K562 (cell line): Measurements from ENCODE around the gene PHF21A. TPM values are rescaled to one million over a fixed set of nuclear protein-coding genes. Genes with fewer than 3 reads are reported as not detected.

Source experiments
- CCAR2 ChIP-seq: fragments of 200-400 bp; formaldehyde crosslinking; IDR thresholded peaks from 2 replicates; pipeline ENCODE4 v1.6.1; 2017; ENCODE audit warnings: mild to moderate bottlenecking, low read depth, low read length
- CXXC5 ChIP-seq: fragments of 250-450 bp; sonication (Bioruptor Pico); IDR thresholded peaks from 2 replicates; pipeline ENCODE4 v1.8.0; 2022; ENCODE audit warnings: inconsistent platforms, mild to moderate bottlenecking, moderate library complexity
- FOXJ3 ChIP-seq: sonication (generic); formaldehyde crosslinking; IDR thresholded peaks from 2 replicates; pipeline ENCODE4 v1.4.0; 2020; ENCODE audit warnings: mild to moderate bottlenecking, missing genetic modification reagents
- FOXM1 ChIP-seq, 2 experiments: fragments of 450-650 bp in 1 of 2; sonication (generic) in 1 of 2; formaldehyde crosslinking in 1 of 2; IDR thresholded peaks; 2 replicates each; pipeline versions ENCODE4 v1.6.1 to v1.9.0; 2017 to 2022; ENCODE audit warnings: low read depth in 2 of 2, mild to moderate bottlenecking in 2 of 2, missing genetic modification reagents in 1 of 2, moderate library complexity in 1 of 2
- HMG20B ChIP-seq: fragments of 250-450 bp; sonication (Bioruptor Pico); IDR thresholded peaks from 2 replicates; pipeline ENCODE4 v1.5.0; 2021; ENCODE audit warnings: mild to moderate bottlenecking
- KHSRP ChIP-seq: fragments of 450-650 bp; IDR thresholded peaks from 2 replicates; pipeline ENCODE4 v1.6.1; 2017
- KLF13 ChIP-seq: fragments of 450-650 bp; IDR thresholded peaks from 2 replicates; pipeline ENCODE4 v1.6.1; 2016; ENCODE audit warnings: missing genetic modification characterization, low read depth, mild to moderate bottlenecking, missing compliant biosample characterization, moderate library complexity, borderline replicate concordance
- MYBL2 ChIP-seq, 2 experiments: fragments of 450-650 bp in 1 of 2; sonication (generic) in 1 of 2; formaldehyde crosslinking in 1 of 2; IDR thresholded peaks; 2 replicates each; pipeline versions ENCODE4 v1.6.1 to v1.8.1; 2017 to 2022; ENCODE audit warnings: borderline replicate concordance in 1 of 2, inconsistent platforms in 1 of 2, low read depth in 1 of 2, mild to moderate bottlenecking in 1 of 2, missing genetic modification reagents in 1 of 2, moderate library complexity in 1 of 2
- NFE2 ChIP-seq: IDR thresholded peaks from 2 replicates; pipeline ENCODE4 v1.6.1; 2014; ENCODE audit warnings: antibody characterized with exemption, low read depth
- RBM39 ChIP-seq: fragments of 200-400 bp; formaldehyde crosslinking; optimal IDR thresholded peaks from 2 replicates; pipeline ENCODE3; 2018; ENCODE audit warnings: low read depth, low read length
- RNF2 ChIP-seq: sonication (generic); IDR thresholded peaks from 2 replicates; pipeline ENCODE4 v1.6.1; 2016
- SMC3 ChIP-seq: conservative IDR thresholded peaks from 2 replicates; pipeline ENCODE4 v1.6.1; 2011; ENCODE audit warnings: low read depth, low read length, improper control_type of control experiment; ENCODE audit not compliant: insufficient read depth
- ZNF12 ChIP-seq: sonication (generic); formaldehyde crosslinking; IDR thresholded peaks from 2 replicates; pipeline ENCODE4 v1.4.0; 2020; ENCODE audit warnings: mild to moderate bottlenecking, missing genetic modification reagents
- ZNF174 ChIP-seq: fragments of 250-450 bp; sonication (Bioruptor Pico); IDR thresholded peaks from 2 replicates; pipeline ENCODE4 v1.4.0; 2020; ENCODE audit warnings: mild to moderate bottlenecking
- ZNF282 ChIP-seq: sonication (generic); formaldehyde crosslinking; IDR thresholded peaks from 2 replicates; pipeline ENCODE4 v1.8.1; 2023; ENCODE audit warnings: missing genetic modification reagents
- ZNF551 ChIP-seq: fragments of 250-450 bp; sonication (Bioruptor Pico); IDR thresholded peaks from 2 replicates; pipeline ENCODE4 v1.5.0; 2021; ENCODE audit warnings: mild to moderate bottlenecking, moderate library complexity
- ZNF77 ChIP-seq: fragments of 250-450 bp; sonication (Bioruptor Pico); IDR thresholded peaks from 2 replicates; pipeline ENCODE4 v1.5.0; 2020
- polyA plus RNA-seq, 8 experiments: library from polyadenylated mRNA; depleted of rRNA in 4 of 8; stranded (reverse) in 5 of 8; unstranded in 3 of 8; fragments of >200 nt; fragmentation: Nextera tagmentation in 2 of 8; fragmentation: Illumina TruSeq in 1 of 8; extraction: Ambion mirVana in 2 of 8; extraction: Trizol in 1 of 8; gene quantifications; 2 replicates each; pipeline versions ENCODE4 v1.2.1 to v1.2.3, GENCODE V29; 2011 to 2014; ENCODE audit warnings: inconsistent platforms in 1 of 8, missing spikeins in 1 of 8
- total RNA-seq, 7 experiments: library from RNA; depleted of rRNA in 6 of 7; stranded (reverse); fragments of >200 nt in 6 of 7; fragmentation: Illumina TruSeq in 2 of 7; extraction: Trizol in 2 of 7; gene quantifications; 2 replicates each; pipeline versions ENCODE4 v1.2.1 to v1.2.3, GENCODE V29; 2011 to 2021; ENCODE audit warnings: low replicate concordance in 1 of 7
- TF ChIP-seq, protein P1 (sequence below): fragments of 200-600 bp; sonication (generic); IDR thresholded peaks from one replicate; pipeline ENCODE4 v1.6.1; 2012; ENCODE audit warnings: mild to moderate bottlenecking, low read depth, low read length, inconsistent platforms

The PHF21A gene
- total and polyA plus RNA-seq, 9 of the 15 experiments (the other 6 are each of a cell fraction or from before 2014, with no cell fraction given): 1.5 to 32.4 (median 10.7) TPM

DNA sequence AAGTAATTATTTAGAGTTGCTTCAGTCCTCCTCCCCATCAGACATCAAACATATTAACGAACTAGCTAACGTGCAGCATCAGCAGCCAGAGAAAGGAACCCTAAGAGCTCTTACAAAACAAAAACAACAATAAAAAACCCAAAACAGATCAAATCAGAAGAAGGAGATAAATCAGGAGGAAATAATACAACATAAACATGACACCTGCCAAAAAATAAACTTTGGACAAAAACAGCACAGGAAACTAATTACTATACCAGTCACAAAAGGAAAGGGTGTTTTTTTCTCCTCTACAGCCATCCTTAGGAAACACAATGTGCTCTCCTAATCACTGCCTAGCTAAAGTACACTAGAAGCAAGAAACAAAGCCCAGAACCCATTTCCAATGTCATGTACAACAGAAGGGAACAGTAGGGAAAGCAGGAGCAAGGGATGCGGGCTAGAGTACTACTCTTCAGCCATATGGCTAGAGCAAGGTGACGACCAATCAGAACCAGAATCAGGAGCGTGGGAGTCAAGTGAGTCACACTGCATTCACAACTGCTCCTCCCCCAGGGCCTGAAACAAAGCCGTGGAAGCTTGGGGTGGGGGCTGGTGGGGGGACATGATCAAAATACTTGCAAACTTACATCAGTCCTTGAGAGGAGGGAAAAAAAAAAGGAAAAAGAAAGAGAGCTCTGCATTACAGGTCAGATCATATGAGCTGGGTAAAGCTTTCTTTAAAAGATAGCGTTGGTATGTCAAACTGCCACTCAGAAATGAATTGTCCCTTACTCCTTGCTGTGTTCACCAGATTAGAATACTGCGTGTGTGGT is 138.4 kb downstream of the PHF21A start (continued):
- TF ChIP-seq FOXJ3 (CRISPR knock-in tag) (no peak), SMC3 (no peak), CXXC5 (CRISPR knock-in tag) (peak; percentile 68), ZNF77 (CRISPR knock-in tag) (no peak), FOXM1 (IDR thresholded peaks at IDR 0.05; ENCODE audit: low read depth) (peak; percentile 74), FOXM1 (CRISPR knock-in tag; IDR thresholded peaks at IDR 0.05; ENCODE audit: low read depth) (no peak), ZNF174 (CRISPR knock-in tag) (no peak), ZNF282 (CRISPR knock-in tag) (no peak), RBM39 (no peak), ZNF551 (no peak), ZNF12 (CRISPR knock-in tag) (no peak), CCAR2 (no peak), MYBL2 (IDR thresholded peaks at IDR 0.05; ENCODE audit: low read depth) (no peak), MYBL2 (CRISPR knock-in tag; IDR thresholded peaks at IDR 0.05; ENCODE audit: borderline replicate concordance) (no peak), KLF13 (tag) (no peak), NFE2 (no peak), KHSRP (no peak), RNF2 (peak; percentile 53; the same call in 1 of the 2 replicates), HMG20B (no peak)
- TF ChIP-seq, protein P1, sequence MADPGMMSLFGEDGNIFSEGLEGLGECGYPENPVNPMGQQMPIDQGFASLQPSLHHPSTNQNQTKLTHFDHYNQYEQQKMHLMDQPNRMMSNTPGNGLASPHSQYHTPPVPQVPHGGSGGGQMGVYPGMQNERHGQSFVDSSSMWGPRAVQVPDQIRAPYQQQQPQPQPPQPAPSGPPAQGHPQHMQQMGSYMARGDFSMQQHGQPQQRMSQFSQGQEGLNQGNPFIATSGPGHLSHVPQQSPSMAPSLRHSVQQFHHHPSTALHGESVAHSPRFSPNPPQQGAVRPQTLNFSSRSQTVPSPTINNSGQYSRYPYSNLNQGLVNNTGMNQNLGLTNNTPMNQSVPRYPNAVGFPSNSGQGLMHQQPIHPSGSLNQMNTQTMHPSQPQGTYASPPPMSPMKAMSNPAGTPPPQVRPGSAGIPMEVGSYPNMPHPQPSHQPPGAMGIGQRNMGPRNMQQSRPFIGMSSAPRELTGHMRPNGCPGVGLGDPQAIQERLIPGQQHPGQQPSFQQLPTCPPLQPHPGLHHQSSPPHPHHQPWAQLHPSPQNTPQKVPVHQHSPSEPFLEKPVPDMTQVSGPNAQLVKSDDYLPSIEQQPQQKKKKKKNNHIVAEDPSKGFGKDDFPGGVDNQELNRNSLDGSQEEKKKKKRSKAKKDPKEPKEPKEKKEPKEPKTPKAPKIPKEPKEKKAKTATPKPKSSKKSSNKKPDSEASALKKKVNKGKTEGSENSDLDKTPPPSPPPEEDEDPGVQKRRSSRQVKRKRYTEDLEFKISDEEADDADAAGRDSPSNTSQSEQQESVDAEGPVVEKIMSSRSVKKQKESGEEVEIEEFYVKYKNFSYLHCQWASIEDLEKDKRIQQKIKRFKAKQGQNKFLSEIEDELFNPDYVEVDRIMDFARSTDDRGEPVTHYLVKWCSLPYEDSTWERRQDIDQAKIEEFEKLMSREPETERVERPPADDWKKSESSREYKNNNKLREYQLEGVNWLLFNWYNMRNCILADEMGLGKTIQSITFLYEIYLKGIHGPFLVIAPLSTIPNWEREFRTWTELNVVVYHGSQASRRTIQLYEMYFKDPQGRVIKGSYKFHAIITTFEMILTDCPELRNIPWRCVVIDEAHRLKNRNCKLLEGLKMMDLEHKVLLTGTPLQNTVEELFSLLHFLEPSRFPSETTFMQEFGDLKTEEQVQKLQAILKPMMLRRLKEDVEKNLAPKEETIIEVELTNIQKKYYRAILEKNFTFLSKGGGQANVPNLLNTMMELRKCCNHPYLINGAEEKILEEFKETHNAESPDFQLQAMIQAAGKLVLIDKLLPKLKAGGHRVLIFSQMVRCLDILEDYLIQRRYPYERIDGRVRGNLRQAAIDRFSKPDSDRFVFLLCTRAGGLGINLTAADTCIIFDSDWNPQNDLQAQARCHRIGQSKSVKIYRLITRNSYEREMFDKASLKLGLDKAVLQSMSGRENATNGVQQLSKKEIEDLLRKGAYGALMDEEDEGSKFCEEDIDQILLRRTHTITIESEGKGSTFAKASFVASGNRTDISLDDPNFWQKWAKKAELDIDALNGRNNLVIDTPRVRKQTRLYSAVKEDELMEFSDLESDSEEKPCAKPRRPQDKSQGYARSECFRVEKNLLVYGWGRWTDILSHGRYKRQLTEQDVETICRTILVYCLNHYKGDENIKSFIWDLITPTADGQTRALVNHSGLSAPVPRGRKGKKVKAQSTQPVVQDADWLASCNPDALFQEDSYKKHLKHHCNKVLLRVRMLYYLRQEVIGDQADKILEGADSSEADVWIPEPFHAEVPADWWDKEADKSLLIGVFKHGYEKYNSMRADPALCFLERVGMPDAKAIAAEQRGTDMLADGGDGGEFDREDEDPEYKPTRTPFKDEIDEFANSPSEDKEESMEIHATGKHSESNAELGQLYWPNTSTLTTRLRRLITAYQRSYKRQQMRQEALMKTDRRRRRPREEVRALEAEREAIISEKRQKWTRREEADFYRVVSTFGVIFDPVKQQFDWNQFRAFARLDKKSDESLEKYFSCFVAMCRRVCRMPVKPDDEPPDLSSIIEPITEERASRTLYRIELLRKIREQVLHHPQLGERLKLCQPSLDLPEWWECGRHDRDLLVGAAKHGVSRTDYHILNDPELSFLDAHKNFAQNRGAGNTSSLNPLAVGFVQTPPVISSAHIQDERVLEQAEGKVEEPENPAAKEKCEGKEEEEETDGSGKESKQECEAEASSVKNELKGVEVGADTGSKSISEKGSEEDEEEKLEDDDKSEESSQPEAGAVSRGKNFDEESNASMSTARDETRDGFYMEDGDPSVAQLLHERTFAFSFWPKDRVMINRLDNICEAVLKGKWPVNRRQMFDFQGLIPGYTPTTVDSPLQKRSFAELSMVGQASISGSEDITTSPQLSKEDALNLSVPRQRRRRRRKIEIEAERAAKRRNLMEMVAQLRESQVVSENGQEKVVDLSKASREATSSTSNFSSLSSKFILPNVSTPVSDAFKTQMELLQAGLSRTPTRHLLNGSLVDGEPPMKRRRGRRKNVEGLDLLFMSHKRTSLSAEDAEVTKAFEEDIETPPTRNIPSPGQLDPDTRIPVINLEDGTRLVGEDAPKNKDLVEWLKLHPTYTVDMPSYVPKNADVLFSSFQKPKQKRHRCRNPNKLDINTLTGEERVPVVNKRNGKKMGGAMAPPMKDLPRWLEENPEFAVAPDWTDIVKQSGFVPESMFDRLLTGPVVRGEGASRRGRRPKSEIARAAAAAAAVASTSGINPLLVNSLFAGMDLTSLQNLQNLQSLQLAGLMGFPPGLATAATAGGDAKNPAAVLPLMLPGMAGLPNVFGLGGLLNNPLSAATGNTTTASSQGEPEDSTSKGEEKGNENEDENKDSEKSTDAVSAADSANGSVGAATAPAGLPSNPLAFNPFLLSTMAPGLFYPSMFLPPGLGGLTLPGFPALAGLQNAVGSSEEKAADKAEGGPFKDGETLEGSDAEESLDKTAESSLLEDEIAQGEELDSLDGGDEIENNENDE: no peak
